Neural cell (in vitro differentiated cells): ENCODE results near the gene ZNF41. TPM values are rescaled to one million over a fixed set of nuclear protein-coding genes. Genes with fewer than 3 reads are reported as not detected.

Source experiments
- H2AFZ ChIP-seq: fragments of 200-600, 300-800 bp; sonication (generic), shearing (Covaris generic); 2 replicates; pipeline ENCODE4 v1.6.0; 2014; ENCODE audit warnings: low read depth, mild to moderate bottlenecking, antibody characterized with exemption, low read length, moderate library complexity
- H3F3A ChIP-seq: fragments of 200-600 bp; shearing (Covaris generic); 2 replicates; pipeline ENCODE4 v1.6.1; 2016; ENCODE audit warnings: mild to moderate bottlenecking, moderate library complexity, mixed read lengths, antibody characterized with exemption, low read length; ENCODE audit not compliant: insufficient read depth, poor library complexity, severe bottlenecking
- H3K27ac ChIP-seq: fragments of 200-600, 300-800 bp; sonication (generic), shearing (Covaris generic); 2 replicates; pipeline ENCODE4 v1.5.1; 2014; ENCODE audit warnings: mild to moderate bottlenecking, low read length, moderate library complexity
- H3K27me3 ChIP-seq: fragments of 300-800, 200-600 bp; sonication (generic), shearing (Covaris generic); 2 replicates; pipeline ENCODE4 v1.6.0; 2014; ENCODE audit warnings: mild to moderate bottlenecking, low read depth, low read length, moderate library complexity; ENCODE audit not compliant: insufficient read depth
- H3K36me3 ChIP-seq: fragments of 300-800, 200-600 bp; sonication (generic), shearing (Covaris generic); 2 replicates; pipeline ENCODE4 v1.5.1; 2014; ENCODE audit warnings: mild to moderate bottlenecking, antibody characterized with exemption, low read length, moderate library complexity; ENCODE audit not compliant: insufficient read depth
- H3K4me2 ChIP-seq: fragments of 300-800, 200-600 bp; sonication (generic), shearing (Covaris generic); 2 replicates; pipeline ENCODE4 v1.6.0; 2014; ENCODE audit warnings: mild to moderate bottlenecking, low read length
- H3K4me3 ChIP-seq: fragments of 300-800, 200-600 bp; sonication (generic), shearing (Covaris generic); 2 replicates; pipeline ENCODE4 v1.5.1; 2014; ENCODE audit warnings: mild to moderate bottlenecking, low read length, moderate library complexity
- H3K79me2 ChIP-seq: fragments of 200-600 bp; shearing (Covaris generic); replicated peaks from 2 replicates; pipeline ENCODE4 v1.6.0; 2014; ENCODE audit warnings: mild to moderate bottlenecking, low read length, moderate library complexity; ENCODE audit not compliant: insufficient read depth
- H3K9ac ChIP-seq: fragments of 300-800, 200-600 bp; sonication (generic), shearing (Covaris generic); 2 replicates; pipeline ENCODE4 v1.6.1; 2016; ENCODE audit warnings: mild to moderate bottlenecking, low read length, mixed read lengths
- H3K9me2 ChIP-seq: fragments of 200-600 bp; shearing (Covaris generic); 2 replicates; pipeline ENCODE4 v1.6.1; 2016; ENCODE audit warnings: mild to moderate bottlenecking, low read length, mixed read lengths; ENCODE audit not compliant: insufficient read depth
- H3K9me3 ChIP-seq: fragments of 200-600, 300-800 bp; sonication (generic), shearing (Covaris generic); 2 replicates; pipeline ENCODE4 v1.6.1; 2016; ENCODE audit warnings: mild to moderate bottlenecking, mixed run types, low read length, moderate library complexity, mixed read lengths
- H4K20me1 ChIP-seq: fragments of 200-600 bp; shearing (Covaris generic); 2 replicates; pipeline ENCODE4 v1.6.1; 2016; ENCODE audit warnings: mild to moderate bottlenecking, mixed run types; ENCODE audit not compliant: insufficient read depth
- EP300 ChIP-seq: fragments of 450-650 bp; conservative IDR thresholded peaks from 2 replicates; pipeline ENCODE4 v1.6.1; 2014; ENCODE audit warnings: antibody characterized with exemption, mild to moderate bottlenecking, moderate library complexity; ENCODE audit not compliant: poor library complexity, severe bottlenecking
- EZH2 ChIP-seq: fragments of 200-600, 300-800 bp; shearing (Covaris generic), sonication (generic); IDR thresholded peaks from 2 replicates; pipeline ENCODE4 v1.6.1; 2014; ENCODE audit warnings: antibody characterized with exemption, low read length, borderline replicate concordance, mild to moderate bottlenecking; ENCODE audit not compliant: insufficient read depth, poor library complexity, severe bottlenecking
- MXI1 ChIP-seq: fragments of 450-650 bp; conservative IDR thresholded peaks from 2 replicates; pipeline ENCODE4 v1.6.1; 2014; ENCODE audit warnings: antibody characterized with exemption, mild to moderate bottlenecking; ENCODE audit not compliant: poor library complexity, severe bottlenecking
- POLR2AphosphoS5 ChIP-seq: IDR thresholded peaks from 2 replicates; pipeline ENCODE4 v1.6.1; 2012
- RAD21 ChIP-seq: fragments of 450-650 bp; conservative IDR thresholded peaks from 2 replicates; pipeline ENCODE4 v1.6.1; 2014; ENCODE audit warnings: antibody characterized with exemption, mild to moderate bottlenecking, moderate library complexity
- SMC3 ChIP-seq: fragments of 450-650 bp; conservative IDR thresholded peaks from 2 replicates; pipeline ENCODE4 v1.6.1; 2014; ENCODE audit warnings: antibody characterized with exemption, mild to moderate bottlenecking, moderate library complexity; ENCODE audit not compliant: poor library complexity
- TAF1 ChIP-seq: IDR thresholded peaks from 2 replicates; pipeline ENCODE4 v1.6.1; 2012; ENCODE audit warnings: low read depth
- polyA plus RNA-seq: library from polyadenylated mRNA; depleted of rRNA; stranded (reverse); fragments of >200 nt; gene quantifications from 2 replicates; pipeline ENCODE4 v1.2.3, GENCODE V29; 2014
- TF ChIP-seq, protein P1 (sequence below): fragments of 450-650 bp; IDR thresholded peaks from 2 replicates; pipeline ENCODE4 v1.5.1; 2014; ENCODE audit warnings: antibody characterized with exemption, mild to moderate bottlenecking, moderate library complexity; ENCODE audit not compliant: poor library complexity, severe bottlenecking
- TF ChIP-seq, protein P2 (sequence below): IDR thresholded peaks from 2 replicates; pipeline ENCODE4 v1.6.1; 2012; ENCODE audit warnings: borderline replicate concordance

ZNF41 gene
- polyA plus RNA-seq, 1 donor from 2014 or later, result 7.9 TPM

- no peak overlapping the region for H3K9ac ChIP-seq
- no peaks in the 10 kb centered on the region for H3K9me3 ChIP-seq
- no peak overlapping the region for H2AFZ ChIP-seq
- no peaks in the 10 kb centered on the region for H3K36me3 ChIP-seq
- no peaks in the 10 kb centered on the region for H3F3A ChIP-seq
- H4K20me1 ChIP-seq, result no peaks in the 10 kb centered on the region
- H3K27ac ChIP-seq, result no peak overlapping the region
- no peaks in the 10 kb centered on the region for H3K79me2 ChIP-seq
- no peaks in the 10 kb centered on the region for H3K9me2 ChIP-seq
- H3K27me3 ChIP-seq, result no peaks in the 10 kb centered on the region
- H3K4me3 ChIP-seq, result no peak overlapping the region
- H3K4me2 ChIP-seq, result no peak overlapping the region
- TF ChIP-seq, protein P1, sequence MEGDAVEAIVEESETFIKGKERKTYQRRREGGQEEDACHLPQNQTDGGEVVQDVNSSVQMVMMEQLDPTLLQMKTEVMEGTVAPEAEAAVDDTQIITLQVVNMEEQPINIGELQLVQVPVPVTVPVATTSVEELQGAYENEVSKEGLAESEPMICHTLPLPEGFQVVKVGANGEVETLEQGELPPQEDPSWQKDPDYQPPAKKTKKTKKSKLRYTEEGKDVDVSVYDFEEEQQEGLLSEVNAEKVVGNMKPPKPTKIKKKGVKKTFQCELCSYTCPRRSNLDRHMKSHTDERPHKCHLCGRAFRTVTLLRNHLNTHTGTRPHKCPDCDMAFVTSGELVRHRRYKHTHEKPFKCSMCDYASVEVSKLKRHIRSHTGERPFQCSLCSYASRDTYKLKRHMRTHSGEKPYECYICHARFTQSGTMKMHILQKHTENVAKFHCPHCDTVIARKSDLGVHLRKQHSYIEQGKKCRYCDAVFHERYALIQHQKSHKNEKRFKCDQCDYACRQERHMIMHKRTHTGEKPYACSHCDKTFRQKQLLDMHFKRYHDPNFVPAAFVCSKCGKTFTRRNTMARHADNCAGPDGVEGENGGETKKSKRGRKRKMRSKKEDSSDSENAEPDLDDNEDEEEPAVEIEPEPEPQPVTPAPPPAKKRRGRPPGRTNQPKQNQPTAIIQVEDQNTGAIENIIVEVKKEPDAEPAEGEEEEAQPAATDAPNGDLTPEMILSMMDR, result no peak
- TF ChIP-seq SMC3, result no peak
- TF ChIP-seq MXI1, result no peak
- TF ChIP-seq, protein P2, sequence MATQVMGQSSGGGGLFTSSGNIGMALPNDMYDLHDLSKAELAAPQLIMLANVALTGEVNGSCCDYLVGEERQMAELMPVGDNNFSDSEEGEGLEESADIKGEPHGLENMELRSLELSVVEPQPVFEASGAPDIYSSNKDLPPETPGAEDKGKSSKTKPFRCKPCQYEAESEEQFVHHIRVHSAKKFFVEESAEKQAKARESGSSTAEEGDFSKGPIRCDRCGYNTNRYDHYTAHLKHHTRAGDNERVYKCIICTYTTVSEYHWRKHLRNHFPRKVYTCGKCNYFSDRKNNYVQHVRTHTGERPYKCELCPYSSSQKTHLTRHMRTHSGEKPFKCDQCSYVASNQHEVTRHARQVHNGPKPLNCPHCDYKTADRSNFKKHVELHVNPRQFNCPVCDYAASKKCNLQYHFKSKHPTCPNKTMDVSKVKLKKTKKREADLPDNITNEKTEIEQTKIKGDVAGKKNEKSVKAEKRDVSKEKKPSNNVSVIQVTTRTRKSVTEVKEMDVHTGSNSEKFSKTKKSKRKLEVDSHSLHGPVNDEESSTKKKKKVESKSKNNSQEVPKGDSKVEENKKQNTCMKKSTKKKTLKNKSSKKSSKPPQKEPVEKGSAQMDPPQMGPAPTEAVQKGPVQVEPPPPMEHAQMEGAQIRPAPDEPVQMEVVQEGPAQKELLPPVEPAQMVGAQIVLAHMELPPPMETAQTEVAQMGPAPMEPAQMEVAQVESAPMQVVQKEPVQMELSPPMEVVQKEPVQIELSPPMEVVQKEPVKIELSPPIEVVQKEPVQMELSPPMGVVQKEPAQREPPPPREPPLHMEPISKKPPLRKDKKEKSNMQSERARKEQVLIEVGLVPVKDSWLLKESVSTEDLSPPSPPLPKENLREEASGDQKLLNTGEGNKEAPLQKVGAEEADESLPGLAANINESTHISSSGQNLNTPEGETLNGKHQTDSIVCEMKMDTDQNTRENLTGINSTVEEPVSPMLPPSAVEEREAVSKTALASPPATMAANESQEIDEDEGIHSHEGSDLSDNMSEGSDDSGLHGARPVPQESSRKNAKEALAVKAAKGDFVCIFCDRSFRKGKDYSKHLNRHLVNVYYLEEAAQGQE, result no peak
- no peak for TF ChIP-seq EZH2
- no peak for TF ChIP-seq EP300
- TF ChIP-seq TAF1, result no peak
- no peak for TF ChIP-seq POLR2AphosphoS5
- TF ChIP-seq RAD21, result no peak
Measured at GRCh38 chrX:47458528-47458927, 24.5 kb downstream of the ZNF41 start.

DNA sequence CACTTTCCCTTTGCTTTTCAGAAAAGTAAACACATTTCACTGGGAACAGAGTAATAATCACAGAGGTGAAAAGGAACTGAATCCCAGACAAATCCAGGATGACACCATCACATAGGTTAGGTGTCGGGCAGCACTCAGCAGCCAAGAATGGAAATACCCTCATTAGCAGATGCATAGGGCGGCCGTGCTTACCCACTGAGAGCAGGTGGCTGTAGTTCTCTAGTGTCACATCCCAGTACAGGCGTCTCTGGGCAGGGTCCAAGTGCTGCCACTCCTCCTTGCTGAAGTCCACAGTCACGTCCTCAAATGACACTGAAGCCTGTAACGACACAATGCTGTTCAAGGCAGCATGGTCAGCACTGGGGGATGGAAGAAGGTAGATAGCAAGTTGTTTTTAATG, 26.9 kb downstream of the ZNF41 start:
- H3K4me2 ChIP-seq, result no peak overlapping the region
- no peak overlapping the region for H2AFZ ChIP-seq
- H3K4me3 ChIP-seq, result no peak overlapping the region
- TF ChIP-seq TAF1 (no peak), RAD21 (no peak)
- TF ChIP-seq, protein P2, result no peak
- H3K9ac ChIP-seq, result no peak overlapping the region
- H3K9me2 ChIP-seq, result no peaks in the 10 kb centered on the region
- H3K36me3 ChIP-seq, result no peaks in the 10 kb centered on the region
- no peaks in the 10 kb centered on the region for H3K79me2 ChIP-seq
- no peaks in the 10 kb centered on the region for H3K9me3 ChIP-seq
- no peak overlapping the region for H3K27ac ChIP-seq
- H4K20me1 ChIP-seq, result no peaks in the 10 kb centered on the region
- no peaks in the 10 kb centered on the region for H3K27me3 ChIP-seq
- H3F3A ChIP-seq, result no peaks in the 10 kb centered on the region
